Measurements from ENCODE around the gene GPANK1. TPM values are rescaled to one million over a fixed set of nuclear protein-coding genes. Genes with fewer than 3 reads are reported as not detected.
A peak's percentile ranks its signal among the peaks of the same experiment; 100 is the strongest.

The GPANK1 gene
- total and polyA plus RNA-seq, 2 donors (not counting 1 experiment from before 2014, with no cell fraction given), result 22.6 to 24.3 TPM

GRCh38 chr6:31621991-31622390 lies 42.8 kb downstream of the GPANK1 start:
- ChIA-PET CTCF (interaction anchor here (0.8 to 2.3 kb wide), 6 partner anchors 14 to 71 kb away, joined by 3 to 11 read pairs (median 5); partner anchors contain the start of gene BAG6), POLR2A (interaction anchor here (0.6 to 1.7 kb wide), 5 partner anchors 17 to 62 kb away, joined by 3 to 12 read pairs (median 7); no protein-coding TSS in a partner anchor)
- 30% methylated on average over 2 of the region's 4 CpGs for WGBS (ENCODE audit: insufficient coverage)
- peaks cover 6% of the 10 kb centered on the region for H4K20me1 ChIP-seq (ENCODE audit: control insufficient read depth, insufficient read depth, low read length, poor library complexity, severe bottlenecking)
- Mint-ChIP-seq H3K27me3 (no peaks in the 10 kb centered on the region), H3K4me1 (peaks cover 25% of the 10 kb centered on the region), H3K9me3 (ENCODE audit: insufficient read depth) (no peaks in the 10 kb centered on the region), H3K4me3 (peak overlapping the region; percentile 86), H3K27ac (peak overlapping the region; percentile 95)
- H3K27me3 ChIP-seq (replicated peaks in 1 of 4; ENCODE audit: control extremely low read depth in 1 of 4, control insufficient read depth in 3 of 4, insufficient read depth in 4 of 4, low read length in 3 of 4), result no peaks in the 10 kb centered on the region
- peaks cover 10 to 16% of the 10 kb centered on the region in 2 donors for H3K4me1 ChIP-seq (ENCODE audit: control insufficient read depth in 2 of 2, insufficient read depth in 2 of 2, low read length in 2 of 2)
- H2AFZ ChIP-seq (ENCODE audit: insufficient read depth, low read depth, low read length, poor library complexity, severe bottlenecking), result no peak overlapping the region
- DNase-seq, result no peak
- peaks cover 0 to 6% (median 0%) of the 10 kb centered on the region in 3 donors for H3K9me3 ChIP-seq (ENCODE audit: control extremely low read depth in 1 of 3, control insufficient read depth in 2 of 3, insufficient read depth in 1 of 3, low read length in 2 of 3)
- no peak for ATAC-seq (ENCODE audit: low read depth)
- H3K4me2 ChIP-seq (replicated peaks; ENCODE audit: low read depth, low read length, poor library complexity, severe bottlenecking), result peak overlapping the region; percentile 90
- TF ChIP-seq EZH2 (IDR thresholded peaks at IDR 0.05; ENCODE audit: borderline replicate concordance, insufficient read depth, low read depth, low read length, poor library complexity, severe bottlenecking), result no peak
- peak overlapping the region; percentile 90 for H3K9ac ChIP-seq (ENCODE audit: low read length)
- H3K79me2 ChIP-seq (ENCODE audit: control insufficient read depth, insufficient read depth, low read length), result peaks cover 21% of the 10 kb centered on the region
- H3K27ac ChIP-seq (ENCODE audit: low read length in 2 of 2), result peak overlapping the region; percentile 97 to 99
- peak overlapping the region in 2 of 5 experiments; percentile 84 to 89 for H3K4me3 ChIP-seq (ENCODE audit: control extremely low read depth in 1 of 5, extremely low read depth in 1 of 5, insufficient read depth in 1 of 5, low read depth in 2 of 5, low read length in 4 of 5)
- intact Hi-C loops (cut with micrococcal nuclease), result loop anchor here (5.0 kb wide), 3 partner anchors 185 to 335 kb away; partner anchors contain the start of genes EHMT2, LSM2, NELFE and SKIC2
- H3K36me3 ChIP-seq (replicated peaks in 1 of 2; ENCODE audit: control extremely low read depth in 1 of 2, control insufficient read depth in 1 of 2, extremely low read depth in 1 of 2, insufficient read depth in 2 of 2, low read length in 1 of 2), result peaks cover 7 to 46% of the 10 kb centered on the region in 2 experiments

- Histone ChIP-seq H4K20me1 (ENCODE audit: control insufficient read depth, insufficient read depth, low read length, poor library complexity, severe bottlenecking) (peaks cover 6% of the 10 kb centered on the region), H3K4me3 (ENCODE audit: control extremely low read depth in 1 of 5, extremely low read depth in 1 of 5, insufficient read depth in 1 of 5, low read depth in 2 of 5, low read length in 4 of 5) (peak overlapping the region; percentile 69 to 90 (median 84)), H3K27ac (ENCODE audit: low read length in 2 of 2) (peak overlapping the region; percentile 97 to 99), H3K4me1 (ENCODE audit: control insufficient read depth in 2 of 2, insufficient read depth in 2 of 2, low read length in 2 of 2) (peaks cover 12 to 21% of the 10 kb centered on the region in 2 donors), H3K4me2 (replicated peaks; ENCODE audit: low read depth, low read length, poor library complexity, severe bottlenecking) (peak overlapping the region; percentile 90), H3K79me2 (ENCODE audit: control insufficient read depth, insufficient read depth, low read length) (peaks cover 21% of the 10 kb centered on the region), H3K9ac (ENCODE audit: low read length) (peak overlapping the region; percentile 90), H2AFZ (ENCODE audit: insufficient read depth, low read depth, low read length, poor library complexity, severe bottlenecking) (peak overlapping the region; percentile 70), H3K9me3 (ENCODE audit: control extremely low read depth in 1 of 3, control insufficient read depth in 2 of 3, insufficient read depth in 1 of 3, low read length in 2 of 3) (peaks cover 0 to 6% (median 0%) of the 10 kb centered on the region in 3 donors), H3K36me3 (replicated peaks in 1 of 2; ENCODE audit: control extremely low read depth in 1 of 2, control insufficient read depth in 1 of 2, extremely low read depth in 1 of 2, insufficient read depth in 2 of 2, low read length in 1 of 2) (peaks cover 5 to 40% of the 10 kb centered on the region in 2 experiments), H3K27me3 (replicated peaks in 1 of 4; ENCODE audit: control extremely low read depth in 1 of 4, control insufficient read depth in 3 of 4, insufficient read depth in 4 of 4, low read length in 3 of 4) (no peaks in the 10 kb centered on the region)
- no peaks in the 10 kb centered on the region for H3K27me3 Mint-ChIP-seq
- ChIA-PET POLR2A (interaction anchor here (0.6 to 1.7 kb wide), 7 partner anchors 17 to 173 kb away, joined by 3 to 7 read pairs (median 5); partner anchors contain the start of genes BAG6, C6orf47, LST1 and NCR3), CTCF (interaction anchor here (1.0 to 2.3 kb wide), 5 partner anchors 14 to 70 kb away, joined by 4 to 11 read pairs (median 5); partner anchors contain the start of gene BAG6)
- H3K27ac Mint-ChIP-seq, result peak overlapping the region; percentile 95
- intact Hi-C loops (cut with micrococcal nuclease), result loop anchor here (5.0 kb wide), 3 partner anchors 186 to 336 kb away; partner anchors contain the start of genes EHMT2, LSM2, NELFE and SKIC2
- TF ChIP-seq EZH2 (IDR thresholded peaks at IDR 0.05; ENCODE audit: borderline replicate concordance, insufficient read depth, low read depth, low read length, poor library complexity, severe bottlenecking) (no peak), CTCF (IDR thresholded peaks at IDR 0.05) (no peak)
- 43% methylated on average over 13 of the region's 15 CpGs for WGBS (ENCODE audit: insufficient coverage)
- H3K4me3 Mint-ChIP-seq, result peak overlapping the region; percentile 86
- peaks cover 31% of the 10 kb centered on the region for H3K4me1 Mint-ChIP-seq
- no peaks in the 10 kb centered on the region for H3K9me3 Mint-ChIP-seq (ENCODE audit: insufficient read depth)
- ATAC-seq (ENCODE audit: low read depth), result no peak
- DNase-seq, result no peak
Observed at GRCh38 chr6:31621320-31621939, 43.4 kb downstream of the GPANK1 start.

All from B cell (primary cell).